Right lobe of liver (tissue), 6 donors: Measurements from ENCODE around the gene ASNS. TPM values are rescaled to one million over a fixed set of nuclear protein-coding genes. Genes with fewer than 3 reads are reported as not detected.

ENCODE experiments used
- ATAC-seq, 4 donors: fragments of 200-7000 bp; cut with Tn5 transposase; one replicate each; pipeline ENCODE4 v1.9.1; 2020; ENCODE audit warnings: mild to moderate bottlenecking in 4 of 4, moderate library complexity in 4 of 4
- DNase-seq, 3 donors: peaks; one replicate each; pipeline ENCODE4 v3.0.0-alpha.2; 2020
- H3K27ac ChIP-seq, 3 donors: fragments of 200-600 bp; one replicate each; pipeline ENCODE4 v1.8.0; 2022
- H3K27me3 ChIP-seq, 2 donors: fragments of 200-600 bp; one replicate each; pipeline ENCODE4 v1.8.0; 2022
- H3K36me3 ChIP-seq, 4 donors: fragments of 200-600 bp; sonication (generic) in 1 of 4; one replicate each; pipeline versions ENCODE4 v1.5.1 to v1.8.0; 2017 to 2022; ENCODE audit warnings: control low read depth in 1 of 4
- H3K4me1 ChIP-seq, 4 donors: fragments of 200-600 bp; sonication (generic) in 1 of 4; one replicate each; pipeline versions ENCODE4 v1.5.1 to v1.8.0; 2017 to 2022; ENCODE audit warnings: control low read depth in 1 of 4
- H3K4me3 ChIP-seq, 3 donors: fragments of 200-600 bp; one replicate each; pipeline ENCODE4 v1.8.0; 2022
- H3K9me3 ChIP-seq, 4 donors: fragments of 200-600 bp; sonication (generic) in 1 of 4; one replicate each; pipeline versions ENCODE4 v1.5.1 to v1.8.0; 2017 to 2022; ENCODE audit warnings: control low read depth in 1 of 4
- POLR2A ChIP-seq: fragments of 450-650 bp; IDR thresholded peaks from one replicate; pipeline ENCODE4 v1.6.1; 2017; ENCODE audit warnings: antibody characterized with exemption, mild to moderate bottlenecking
- WGBS: methylation state at CpG from one replicate; pipeline ENCODE4 v1.1.6; 2018; ENCODE audit warnings: low coverage, low lambda C conversion rate; ENCODE audit not compliant: insufficient coverage; ENCODE audit errors: missing lambda C conversion rate; 5-methylcytosine and 5-hydroxymethylcytosine counted together
- intact Hi-C, 2 donors: fragments of 100-400 bp; cut with DNase I; formaldehyde crosslinking; loops; one replicate each; pipeline versions ENCODE4 v1.11.2 to v1.14.1; 2022
- total RNA-seq, 6 experiments: library from RNA; depleted of rRNA in 2 of 6; stranded (reverse); fragments of >200 nt in 2 of 6; fragmentation: NEBNext Ultra II Directional in 3 of 6; extraction: Animal tissue kit (Norgen Biotek cat#: 25700) in 3 of 6; gene quantifications; one replicate each; pipeline versions ENCODE4 v1.1.0 to v1.2.4, GENCODE V29; 2016 to 2023
- TF ChIP-seq, protein P1 (sequence below), 4 donors: fragments of 200-600 bp in 3 of 4; fragments of 450-650 bp in 1 of 4; IDR thresholded peaks; one replicate each; pipeline versions ENCODE4 v1.5.1 to v1.8.0; 2016 to 2022; ENCODE audit warnings: antibody characterized with exemption in 4 of 4, mild to moderate bottlenecking in 2 of 4
- donor health status: DM: no; HTN: yes; CAD: no.
- donor health status: DM: no; HTN: no; CAD: no.
- donor health status: DM: no; HTN: no; CAD: no.
- donor health status: DM: no; HTN: yes; CAD: no.
- donor health status: DM: no; HTN: yes; CAD: no.

The ASNS gene
- total RNA-seq, 6 experiments from 2014 or later: 0.33 to 14.5 (median 3.3) TPM

DNA sequence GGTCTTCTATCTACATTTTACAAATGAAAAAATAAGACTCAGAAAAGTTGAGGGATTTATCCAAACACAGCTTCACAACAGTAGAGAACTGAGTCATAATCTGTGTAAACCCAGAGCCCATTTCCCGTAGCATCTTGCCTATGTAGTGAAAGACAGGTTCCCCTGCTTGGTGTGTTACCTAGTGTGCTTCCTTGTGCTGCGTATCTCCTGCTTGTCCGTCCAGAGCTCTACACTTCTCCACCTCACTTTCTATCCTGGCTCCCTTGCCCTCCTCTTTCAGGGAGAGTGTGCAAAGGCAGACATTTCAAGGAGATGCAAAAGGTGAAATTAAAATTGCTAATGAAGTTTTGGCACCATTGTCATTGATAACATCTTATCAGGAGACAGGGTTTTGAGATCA is 1.4 kb upstream of the ASNS start:
- Histone ChIP-seq H3K27ac (no peak overlapping the region), H3K9me3 (no peaks in the 10 kb centered on the region), H3K4me3 (no peak overlapping the region), H3K36me3 (no peaks in the 10 kb centered on the region), H3K27me3 (no peaks in the 10 kb centered on the region), H3K4me1 (peaks cover 0 to 5% (median 0%) of the 10 kb centered on the region in 4 donors)
- 76% methylated on average over 3 of the region's 3 CpGs for WGBS
- no peak for DNase-seq
- no peak for ATAC-seq
- TF ChIP-seq POLR2A: no peak
- TF ChIP-seq, protein P1, sequence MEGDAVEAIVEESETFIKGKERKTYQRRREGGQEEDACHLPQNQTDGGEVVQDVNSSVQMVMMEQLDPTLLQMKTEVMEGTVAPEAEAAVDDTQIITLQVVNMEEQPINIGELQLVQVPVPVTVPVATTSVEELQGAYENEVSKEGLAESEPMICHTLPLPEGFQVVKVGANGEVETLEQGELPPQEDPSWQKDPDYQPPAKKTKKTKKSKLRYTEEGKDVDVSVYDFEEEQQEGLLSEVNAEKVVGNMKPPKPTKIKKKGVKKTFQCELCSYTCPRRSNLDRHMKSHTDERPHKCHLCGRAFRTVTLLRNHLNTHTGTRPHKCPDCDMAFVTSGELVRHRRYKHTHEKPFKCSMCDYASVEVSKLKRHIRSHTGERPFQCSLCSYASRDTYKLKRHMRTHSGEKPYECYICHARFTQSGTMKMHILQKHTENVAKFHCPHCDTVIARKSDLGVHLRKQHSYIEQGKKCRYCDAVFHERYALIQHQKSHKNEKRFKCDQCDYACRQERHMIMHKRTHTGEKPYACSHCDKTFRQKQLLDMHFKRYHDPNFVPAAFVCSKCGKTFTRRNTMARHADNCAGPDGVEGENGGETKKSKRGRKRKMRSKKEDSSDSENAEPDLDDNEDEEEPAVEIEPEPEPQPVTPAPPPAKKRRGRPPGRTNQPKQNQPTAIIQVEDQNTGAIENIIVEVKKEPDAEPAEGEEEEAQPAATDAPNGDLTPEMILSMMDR (IDR thresholded peaks at IDR 0.05): no peak
- intact Hi-C loops: no loop called here

- ATAC-seq (peak in 2 of 4 donors; percentile 11 to 29), DNase-seq (no peak)
- Histone ChIP-seq H3K27me3 (no peaks in the 10 kb centered on the region), H3K9me3 (no peaks in the 10 kb centered on the region), H3K4me3 (peak overlapping the region; percentile 43 to 63 (median 51)), H3K27ac (no peak overlapping the region), H3K4me1 (peaks cover 0 to 5% (median 0%) of the 10 kb centered on the region in 4 donors), H3K36me3 (no peaks in the 10 kb centered on the region)
- 5% methylated on average over 19 of the region's 21 CpGs for WGBS
- no peak for TF ChIP-seq POLR2A
- TF ChIP-seq, protein P1 (IDR thresholded peaks at IDR 0.05): no peak
- intact Hi-C loops: no loop called here
These were observed 566 bp downstream of the ASNS start for GRCh38 chr7:97871659-97872024.

GRCh38 chr7:97868788-97869187 is 3.4 kb downstream of the ASNS start:
- no peak for DNase-seq

DNA sequence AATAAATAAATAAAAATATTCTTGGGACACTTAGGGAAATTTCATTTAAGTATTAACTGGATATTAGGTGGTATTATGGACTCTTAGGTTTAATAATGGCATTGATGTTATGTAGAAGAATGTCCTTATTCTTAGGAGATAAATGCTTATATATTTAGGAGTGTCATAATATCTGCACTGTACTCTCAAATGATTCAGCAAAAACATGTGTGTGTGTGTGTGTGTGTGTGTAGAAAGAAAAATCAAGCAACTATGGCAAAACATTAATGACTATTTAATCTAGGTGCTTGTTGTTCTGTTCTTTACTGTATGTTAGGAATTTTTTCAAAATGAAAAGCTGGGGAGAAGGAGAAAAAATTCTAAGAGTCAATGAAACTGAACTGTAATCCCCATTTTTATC is 3.9 kb downstream of the ASNS start:
- DNase-seq (no peak), ATAC-seq (no peak)
- peaks cover 0 to 5% (median 0%) of the 10 kb centered on the region in 4 donors for H3K4me1 ChIP-seq
- H3K36me3 ChIP-seq: no peaks in the 10 kb centered on the region
- TF ChIP-seq, protein P1 (IDR thresholded peaks at IDR 0.05): no peak
- TF ChIP-seq POLR2A: no peak
- no peaks in the 10 kb centered on the region for H3K9me3 ChIP-seq
- no peak overlapping the region for H3K4me3 ChIP-seq
- intact Hi-C loops: no loop called here
- no peak overlapping the region for H3K27ac ChIP-seq
- H3K27me3 ChIP-seq: no peaks in the 10 kb centered on the region

More at GRCh38 chr7:97868788-97869187, 3.4 kb downstream of the ASNS start:
- Histone ChIP-seq H3K4me3 (no peak overlapping the region), H3K4me1 (peaks cover 0 to 5% (median 0%) of the 10 kb centered on the region in 4 donors), H3K36me3 (no peaks in the 10 kb centered on the region), H3K9me3 (no peaks in the 10 kb centered on the region), H3K27me3 (no peaks in the 10 kb centered on the region), H3K27ac (no peak overlapping the region)
- TF ChIP-seq, protein P1 (IDR thresholded peaks at IDR 0.05): no peak
- TF ChIP-seq POLR2A: no peak
- WGBS: 80% methylated on average over 9 of the region's 10 CpGs
- no peak for ATAC-seq
- intact Hi-C loops: no loop called here

DNA sequence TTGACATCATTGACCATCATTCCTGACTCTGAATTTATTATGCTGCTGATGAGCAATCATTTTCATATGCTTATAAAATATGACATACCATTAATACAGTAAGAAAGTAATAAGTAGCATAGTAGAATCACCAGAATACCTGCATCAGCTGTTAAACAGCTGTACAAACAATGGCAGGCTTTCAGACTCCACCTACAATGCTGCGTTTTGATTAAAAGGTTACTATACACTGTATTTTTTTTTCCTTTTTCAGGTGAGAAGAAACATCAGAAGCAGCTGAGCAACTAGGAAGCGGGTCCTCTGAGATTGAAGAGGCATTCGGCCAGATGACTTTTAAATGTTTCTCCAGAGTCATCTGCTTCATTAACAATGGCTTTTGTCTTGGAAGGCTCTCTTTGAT is 7.1 kb downstream of the ASNS start:
- DNase-seq: no peak
- H3K4me3 ChIP-seq: no peak overlapping the region
- H3K36me3 ChIP-seq: no peaks in the 10 kb centered on the region
- H3K9me3 ChIP-seq: no peaks in the 10 kb centered on the region
- no peaks in the 10 kb centered on the region for H3K4me1 ChIP-seq
- no peaks in the 10 kb centered on the region for H3K27me3 ChIP-seq
- WGBS: 77% methylated on average over 3 of the region's 3 CpGs
- TF ChIP-seq, protein P1 (IDR thresholded peaks at IDR 0.05): no peak
- TF ChIP-seq POLR2A: no peak
- intact Hi-C loops: no loop called here
- ATAC-seq: no peak
- no peak overlapping the region for H3K27ac ChIP-seq
